Inflammatory macrophage treated with lipopolysaccharide for 1 hour (primary cell): ENCODE results near the gene SEPSECS.
"Not testable (repeated sequence)": the region's sequence is repeated elsewhere in the genome, so short reads cannot be mapped to it uniquely, and the experiment has no call there.

Source experiments
- DNase-seq, 2 donors: peaks; one replicate each; pipeline ENCODE4 v3.0.0-alpha.2; 2020 to 2022

The SEPSECS gene

GRCh38 chr4:25109511-25109910, 50.7 kb downstream of the SEPSECS start:
- no peak for DNase-seq

GRCh38 chr4:25108556-25108955, 51.7 kb downstream of the SEPSECS start:
- DNase-seq: no peak

DNA sequence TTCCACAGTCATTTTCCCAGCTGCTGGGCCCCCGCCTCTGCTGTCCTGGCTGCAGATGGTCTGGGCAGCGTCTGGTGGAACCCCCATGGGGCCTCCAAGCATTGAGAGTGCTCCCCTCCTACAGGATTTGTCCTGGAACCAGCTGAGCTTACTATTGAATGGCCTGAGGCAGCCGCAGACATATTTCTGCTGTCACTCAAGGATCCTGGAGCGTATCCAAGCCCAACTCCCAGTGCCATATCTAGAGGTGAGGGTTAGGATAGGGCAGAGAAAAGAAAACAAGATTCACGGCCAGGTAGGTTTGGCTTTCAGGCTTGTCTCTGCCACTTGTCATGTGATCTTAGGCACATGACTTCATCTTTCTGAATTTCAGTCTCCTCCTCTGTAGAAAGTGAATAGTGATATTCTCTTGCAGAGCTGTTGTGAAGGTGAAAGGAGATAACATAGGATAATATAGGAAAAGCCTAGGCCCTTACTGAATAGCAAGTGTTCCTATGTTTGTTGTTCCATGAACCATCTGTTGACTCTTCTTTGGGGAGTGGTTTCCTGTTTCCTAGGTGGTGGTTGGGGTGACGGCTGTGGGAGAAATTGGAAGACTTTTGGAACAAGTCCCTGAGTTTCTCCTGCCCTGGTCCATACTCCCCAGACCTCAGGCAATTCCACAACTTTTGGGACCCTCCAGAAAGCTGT, 52.3 kb downstream of the SEPSECS start:
- no peak for DNase-seq

- no peak for DNase-seq
Observed at GRCh38 chr4:25106363-25107151, 53.7 kb downstream of the SEPSECS start.

DNA sequence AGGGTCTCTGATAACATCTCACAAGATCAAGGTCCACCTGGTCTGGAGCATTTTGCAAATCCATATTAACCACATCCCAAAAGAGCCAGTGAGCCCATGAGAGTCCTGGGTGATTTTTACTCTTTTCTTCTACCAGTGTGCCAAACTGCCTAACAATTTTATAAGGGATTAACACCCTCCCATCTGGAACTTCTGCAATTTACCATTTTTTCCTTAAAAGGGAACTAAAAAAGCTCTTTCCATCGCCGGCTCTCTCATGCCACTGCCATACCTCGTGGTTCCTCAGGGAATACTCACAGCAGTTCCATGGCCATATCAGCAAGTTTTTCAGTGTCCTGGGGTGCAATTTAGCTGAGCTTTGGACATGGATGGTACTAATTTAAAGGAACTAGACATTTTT, 55.7 kb downstream of the SEPSECS start:
- DNase-seq: peak; percentile 4 to 10

DNA sequence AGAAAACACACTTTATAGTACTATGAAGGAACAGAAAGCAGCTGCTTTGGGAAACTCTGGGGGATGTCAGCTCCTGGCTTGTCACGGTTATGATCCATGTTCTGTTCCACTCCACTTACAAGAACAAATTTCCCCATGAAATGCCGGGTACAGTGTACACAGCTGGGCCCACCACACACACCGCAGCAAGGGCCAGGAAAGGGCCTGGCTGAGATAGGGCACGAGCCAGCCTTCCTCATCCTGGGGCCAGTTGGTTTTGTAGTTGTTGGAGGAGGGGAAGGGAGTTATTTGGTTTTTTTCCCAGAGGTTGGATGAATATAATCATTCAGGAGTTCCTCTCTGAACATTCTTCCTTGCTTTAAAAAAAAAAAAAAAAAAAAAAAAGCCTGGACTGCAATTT, 56.8 kb downstream of the SEPSECS start:
- no peak for DNase-seq

DNA sequence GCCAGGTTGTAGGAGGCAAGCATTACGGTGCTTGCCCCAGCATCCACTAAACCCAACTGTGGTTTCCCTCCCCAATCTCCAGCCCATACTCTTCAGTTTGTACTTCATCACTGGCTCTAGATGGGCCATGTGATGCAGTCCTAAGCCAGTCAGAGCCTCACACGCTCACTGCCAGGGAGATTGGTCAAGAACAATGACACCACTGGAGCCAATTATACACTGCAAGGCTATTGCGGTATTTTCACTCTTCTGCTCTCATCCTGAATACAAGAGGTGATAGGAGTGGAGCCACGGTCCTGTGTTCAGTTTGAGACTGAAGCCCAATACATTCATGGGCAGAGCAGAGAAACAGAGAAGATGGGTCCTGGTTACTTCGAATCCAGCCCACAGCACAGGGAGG, 58.4 kb downstream of the SEPSECS start:
- no peak for DNase-seq

- no peak for DNase-seq
Observed at GRCh38 chr4:25100710-25101109, 59.5 kb downstream of the SEPSECS start.

DNA sequence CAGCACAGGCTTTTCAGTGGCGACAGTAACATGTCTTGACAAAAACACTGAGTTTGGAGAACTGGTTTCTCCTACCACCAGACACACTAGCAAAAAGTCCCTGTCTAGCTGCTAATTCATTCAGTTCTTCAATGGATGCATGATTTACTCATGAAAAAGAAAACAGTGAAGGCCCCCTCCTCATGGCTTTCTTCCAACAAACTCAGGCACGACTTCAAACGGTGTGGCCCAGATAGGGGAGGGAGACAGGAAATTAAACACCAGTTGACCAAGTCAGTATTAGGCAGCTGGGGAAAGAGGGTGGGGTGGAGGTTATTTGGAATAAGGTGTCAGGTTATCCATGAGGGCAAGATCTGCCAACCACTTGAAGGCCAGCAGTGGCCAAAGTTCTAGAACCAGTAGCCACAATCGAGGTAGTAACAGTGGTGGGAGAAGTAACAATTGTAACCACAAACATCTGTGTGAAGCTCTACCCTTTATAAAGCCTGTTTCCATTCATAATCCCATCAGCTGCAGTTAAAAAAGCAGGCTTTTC, 60.2 kb downstream of the SEPSECS start:
- DNase-seq: no peak

- no peak for DNase-seq
Observed at GRCh38 chr4:25098964-25099891, 61.0 kb downstream of the SEPSECS start.

- no peak for DNase-seq
Observed at GRCh38 chr4:25096981-25097443, 63.2 kb downstream of the SEPSECS start.

DNA sequence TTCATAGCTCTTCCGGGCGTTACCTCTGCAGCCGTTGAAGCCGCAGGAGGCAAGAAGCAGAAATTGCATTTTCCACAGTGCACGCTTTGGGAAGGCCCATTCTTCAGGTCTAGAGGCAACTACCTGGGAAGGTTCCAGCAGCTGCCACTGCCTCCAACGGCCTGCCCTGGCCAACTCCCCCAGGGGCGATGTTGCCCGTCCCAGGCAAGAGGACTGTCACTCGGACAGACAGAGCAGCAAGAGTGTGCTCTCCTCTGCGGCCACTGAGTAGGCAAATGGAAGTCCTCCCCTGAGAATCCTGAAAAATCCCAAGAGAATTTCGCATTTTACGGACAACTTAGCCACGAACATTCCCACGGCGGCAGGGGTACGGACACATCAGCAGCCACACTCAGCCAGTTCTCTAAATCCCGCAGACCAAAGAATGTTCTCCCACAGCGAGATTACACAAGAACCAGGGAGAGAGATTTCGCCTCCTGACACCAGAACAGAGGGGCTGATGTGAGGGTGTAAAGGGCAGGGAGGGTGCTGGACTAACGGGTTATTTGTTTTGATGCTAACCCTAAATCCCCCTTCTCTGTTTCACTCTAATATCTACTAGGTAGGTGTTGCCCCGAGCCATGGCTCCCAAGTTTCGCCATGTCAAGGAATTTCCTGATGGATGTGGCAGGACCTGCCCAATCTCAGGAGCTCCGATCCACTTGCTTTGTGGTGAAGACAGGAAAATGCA, 63.8 kb downstream of the SEPSECS start:
- no peak for DNase-seq

- no peak for DNase-seq
Observed at GRCh38 chr4:25095837-25096236, 64.4 kb downstream of the SEPSECS start.

- DNase-seq: no peak
Observed at GRCh38 chr4:25092139-25092538, 68.1 kb downstream of the SEPSECS start.

- no peak for DNase-seq
Observed at GRCh38 chr4:25090516-25090915, 69.7 kb downstream of the SEPSECS start.

DNA sequence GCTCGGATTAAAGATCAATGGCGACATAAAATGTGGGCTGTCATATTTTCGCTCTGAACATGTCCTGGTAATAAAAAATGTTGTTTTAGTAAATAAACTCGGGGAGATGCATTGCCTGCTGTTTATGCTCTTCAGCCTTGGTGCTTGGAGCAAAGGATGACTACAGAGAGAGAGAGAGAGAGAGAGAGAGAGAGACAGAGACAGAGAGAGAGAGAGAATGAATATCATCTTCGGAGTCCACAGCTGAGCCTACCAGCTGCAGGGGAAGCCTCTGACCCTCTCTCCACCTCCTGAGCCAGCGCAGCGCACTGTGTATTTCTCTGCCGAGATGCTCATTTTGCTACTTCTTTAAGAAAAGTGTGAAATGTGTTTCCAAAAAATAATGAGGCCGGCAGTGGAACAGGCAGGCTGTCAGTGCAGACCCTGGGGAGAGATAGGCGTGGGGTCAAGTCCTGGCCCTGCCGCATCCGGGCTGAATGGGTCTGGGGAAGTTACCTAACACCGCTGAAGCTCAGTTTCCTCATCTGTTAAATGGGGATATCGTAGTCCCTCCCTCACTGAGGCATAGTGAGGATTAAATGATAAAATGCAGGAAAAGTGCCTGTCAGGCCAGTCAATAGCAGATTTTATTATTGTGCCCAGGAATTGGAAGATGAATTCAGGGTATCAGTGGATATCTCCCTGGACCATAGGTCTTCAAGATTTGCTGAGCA, 71.0 kb downstream of the SEPSECS start:
- DNase-seq: no peak

DNA sequence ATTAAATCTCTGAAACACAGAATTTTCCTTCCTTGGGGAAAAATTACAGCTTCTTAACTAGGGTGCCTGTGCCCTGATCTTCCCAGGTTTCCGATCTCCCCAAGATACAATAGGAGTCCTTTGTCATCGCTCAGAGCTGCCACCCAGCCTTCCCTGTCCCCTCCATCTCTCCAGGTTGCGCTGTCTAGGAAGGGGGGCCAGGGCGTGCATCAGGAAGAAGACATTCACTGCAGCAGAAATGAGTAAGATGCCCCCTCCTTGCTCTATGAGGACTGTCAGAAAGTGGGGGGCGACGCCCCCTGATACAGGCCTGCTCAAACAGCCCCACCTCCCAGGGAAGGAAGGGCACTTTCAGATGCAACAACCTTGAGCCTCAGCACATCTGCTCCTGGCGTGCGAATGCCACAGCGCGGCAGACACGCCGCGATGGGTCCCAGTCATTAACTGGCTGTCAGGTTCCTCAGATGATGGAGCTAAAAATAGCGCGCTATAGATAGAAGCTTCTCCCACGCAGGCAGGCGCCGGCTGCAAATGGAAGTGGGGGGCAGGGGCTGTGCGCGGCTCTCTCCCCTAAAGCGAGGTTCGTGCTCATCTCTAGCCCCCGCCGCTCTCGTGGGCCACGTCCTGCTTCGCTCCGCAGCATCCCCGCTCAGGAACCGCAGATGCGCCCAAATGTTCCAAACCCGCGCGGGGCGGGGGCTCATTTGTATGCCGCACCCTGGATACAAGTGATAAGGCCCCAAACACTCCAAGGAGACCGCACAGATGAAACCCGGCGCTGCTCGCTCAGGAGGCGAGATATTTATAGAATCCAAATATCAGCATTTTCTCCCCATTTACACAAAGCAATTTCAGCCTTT, 71.9 kb downstream of the SEPSECS start:
- peak in 1 of 2 donors; percentile 11 for DNase-seq

DNA sequence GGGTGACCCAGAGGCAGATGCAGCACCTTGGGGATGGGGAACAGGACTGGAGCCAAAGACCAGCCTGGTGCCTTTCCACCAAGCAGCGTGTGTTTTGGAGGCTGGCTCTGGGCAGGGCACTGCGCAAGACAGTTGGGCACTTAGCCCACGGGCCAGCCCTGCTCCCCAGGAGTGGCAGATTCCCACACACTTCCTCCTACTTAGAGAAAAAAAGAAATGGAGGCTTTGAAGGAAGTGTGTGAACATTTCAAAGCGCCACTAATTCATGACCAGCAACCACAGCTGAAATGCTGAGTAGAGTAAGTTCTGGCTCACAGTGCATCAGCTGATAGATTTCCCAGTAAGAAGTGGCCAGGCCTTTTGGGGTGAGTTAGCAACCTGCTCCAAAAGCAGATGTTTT, 74.6 kb downstream of the SEPSECS start:
- DNase-seq: peak; percentile 40 to 59

DNA sequence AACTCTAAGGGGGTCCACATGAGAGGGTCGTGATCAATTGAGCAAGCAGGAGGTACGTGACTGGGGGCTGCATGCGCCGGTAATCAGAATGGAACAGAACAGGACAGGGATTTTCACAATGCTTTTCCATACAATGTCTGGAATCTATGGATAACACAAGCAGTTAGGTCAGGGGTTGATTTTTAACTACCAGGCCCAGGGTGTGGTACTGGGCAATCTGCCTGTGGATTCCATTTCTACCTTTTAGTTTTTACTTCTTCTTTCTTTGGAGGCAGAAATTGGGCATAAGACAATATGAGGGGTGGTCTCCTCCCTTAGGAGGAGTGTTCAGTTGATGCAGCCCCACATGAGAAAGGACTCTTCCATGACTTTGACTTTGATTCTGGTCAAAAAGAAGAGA, 76.8 kb downstream of the SEPSECS start:
- not testable (repeated sequence) for DNase-seq

DNA sequence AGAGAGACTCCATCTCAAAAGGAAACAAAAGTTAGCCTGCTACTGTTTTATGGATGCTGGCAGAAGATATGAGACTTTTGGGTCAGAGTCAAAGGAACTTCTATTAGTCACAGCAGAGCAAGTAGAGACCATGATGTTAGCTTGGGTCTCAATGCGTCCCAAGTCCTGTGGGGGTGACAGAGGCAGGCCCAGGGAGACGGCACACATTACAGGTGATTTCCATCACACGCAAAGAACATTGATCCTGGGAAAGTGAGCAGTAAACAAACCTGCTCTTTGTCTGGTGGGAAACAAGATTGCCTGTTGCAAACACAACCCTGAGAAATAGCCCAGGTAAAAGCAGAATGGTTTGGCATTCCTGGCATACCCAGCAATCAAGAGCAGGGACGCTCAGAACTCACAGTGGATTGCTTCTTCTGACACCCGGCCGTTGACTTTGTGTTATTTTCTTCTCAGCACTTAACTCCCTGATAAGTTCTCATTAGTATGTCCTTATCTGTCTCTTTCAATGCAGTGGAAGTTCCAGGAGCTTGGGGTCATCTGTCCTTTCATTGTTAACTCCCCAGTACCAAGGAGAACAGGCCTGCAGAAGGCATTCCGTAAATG, 78.3 kb downstream of the SEPSECS start:
- DNase-seq: no peak
